WERI-Rb-1 (cell line): ENCODE measurements around the gene CYP11A1.

Experiments
- DNase-seq: peaks from one replicate; pipeline ENCODE4 v3.0.0-alpha.2; 2020
- H3K27ac ChIP-seq: fragments of 250-450 bp; sonication (Bioruptor Pico); 2 replicates; pipeline ENCODE4 v1.5.1; 2020; ENCODE audit warnings: mild to moderate bottlenecking, moderate library complexity
- H3K27me3 ChIP-seq: fragments of 250-450 bp; sonication (Bioruptor Pico); 2 replicates; pipeline ENCODE4 v1.5.1; 2021; ENCODE audit warnings: mild to moderate bottlenecking, low read depth, moderate library complexity; ENCODE audit not compliant: insufficient read depth, severe bottlenecking
- H3K36me3 ChIP-seq: fragments of 250-450 bp; sonication (Bioruptor Pico); 2 replicates; pipeline ENCODE4 v1.5.1; 2020; ENCODE audit warnings: mild to moderate bottlenecking, moderate library complexity
- H3K4me3 ChIP-seq: 2 replicates; pipeline ENCODE4 v1.5.1; 2011; ENCODE audit warnings: low read depth, mild to moderate bottlenecking, control low read depth, low read length
- H3K9me3 ChIP-seq: fragments of 250-450 bp; sonication (Bioruptor Pico); 2 replicates; pipeline ENCODE4 v1.5.1; 2021; ENCODE audit warnings: mild to moderate bottlenecking, moderate library complexity; ENCODE audit not compliant: severe bottlenecking
- CTCF ChIP-seq: IDR thresholded peaks from 2 replicates; pipeline ENCODE4 v1.5.1; 2011; ENCODE audit warnings: low read depth, mild to moderate bottlenecking, control low read depth, inconsistent platforms, low read length

Gene CYP11A1

GRCh38 chr15:74370471-74370870, 3.0 kb upstream of the CYP11A1 start:
- no peaks in the 10 kb centered on the region for H3K36me3 ChIP-seq
- no peak for TF ChIP-seq CTCF
- no peak overlapping the region for H3K4me3 ChIP-seq
- DNase-seq = no peak
- no peaks in the 10 kb centered on the region for H3K27me3 ChIP-seq
- H3K27ac ChIP-seq = 0 out of 2 replicates have a peak overlapping the region, but pooled peaks have one; percentile 7
- H3K9me3 ChIP-seq = no peaks in the 10 kb centered on the region

GRCh38 chr15:74369756-74370155, 2.3 kb upstream of the CYP11A1 start:
- Histone ChIP-seq H3K9me3 (no peaks in the 10 kb centered on the region), H3K27ac (no peak overlapping the region), H3K27me3 (no peaks in the 10 kb centered on the region), H3K4me3 (no peak overlapping the region), H3K36me3 (no peaks in the 10 kb centered on the region)
- no peak for DNase-seq
- TF ChIP-seq CTCF = no peak

DNA sequence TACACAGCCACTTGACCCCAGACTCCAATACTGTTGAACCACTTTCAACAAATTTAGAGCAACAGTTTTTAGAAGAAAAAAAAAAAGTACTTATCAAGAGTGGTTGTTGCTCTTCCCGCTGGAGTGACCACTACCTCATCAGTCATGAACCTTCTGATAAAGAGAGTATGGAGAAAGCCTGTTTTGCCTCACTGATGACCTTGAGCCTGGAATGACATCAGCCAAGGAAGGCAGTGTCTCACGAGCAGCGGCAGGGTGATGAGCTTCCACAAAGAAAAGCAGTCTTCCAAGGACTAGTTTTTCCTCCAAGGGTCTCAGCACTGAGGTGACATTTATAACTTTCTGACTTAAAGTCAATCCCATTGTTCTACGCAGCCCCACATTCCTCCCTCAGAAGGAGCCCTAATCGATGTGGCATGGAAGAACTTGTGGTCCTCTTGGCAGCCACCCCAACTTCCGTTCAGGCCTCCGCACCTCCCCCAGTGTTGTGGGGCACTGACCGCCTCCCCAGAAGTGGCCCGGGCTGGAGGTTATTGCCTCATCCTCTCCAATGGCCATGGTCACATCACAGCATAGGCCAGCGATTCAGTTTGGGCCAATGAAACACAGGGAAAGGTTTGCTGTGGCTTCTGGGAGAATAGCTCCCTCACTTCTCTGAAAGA, 1.8 kb upstream of the CYP11A1 start:
- Histone ChIP-seq H3K4me3 (no peak overlapping the region), H3K36me3 (no peaks in the 10 kb centered on the region), H3K27me3 (no peaks in the 10 kb centered on the region), H3K27ac (no peak overlapping the region), H3K9me3 (no peaks in the 10 kb centered on the region)
- TF ChIP-seq CTCF = no peak
- no peak for DNase-seq

DNA sequence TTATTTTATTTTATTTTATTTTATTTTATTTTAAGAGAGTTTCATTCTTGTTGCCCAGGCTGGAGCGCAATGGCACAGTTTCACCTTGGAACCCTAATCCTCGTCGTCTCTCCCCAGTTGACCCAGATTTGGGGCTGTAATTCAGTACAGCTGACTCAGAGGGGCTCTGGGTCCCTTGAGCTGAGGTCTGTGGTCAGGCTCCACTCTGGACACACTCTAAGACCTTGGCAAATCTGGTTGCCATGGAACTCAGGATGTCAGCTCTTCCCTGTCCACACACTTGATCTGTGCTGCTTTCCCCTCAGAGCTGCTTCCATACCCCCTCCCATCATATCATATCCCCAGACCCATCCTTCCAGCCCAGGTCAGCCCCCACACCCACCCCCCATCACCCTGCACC, 675 bp upstream of the CYP11A1 start:
- Histone ChIP-seq H3K36me3 (no peaks in the 10 kb centered on the region), H3K27me3 (no peaks in the 10 kb centered on the region), H3K4me3 (no peak overlapping the region), H3K9me3 (no peaks in the 10 kb centered on the region), H3K27ac (no peak overlapping the region)
- DNase-seq = no peak
- no peak for TF ChIP-seq CTCF

- H3K27me3 ChIP-seq = no peaks in the 10 kb centered on the region
- no peak for DNase-seq
- TF ChIP-seq CTCF = no peak
- H3K27ac ChIP-seq = no peak overlapping the region
- no peak overlapping the region for H3K4me3 ChIP-seq
- no peaks in the 10 kb centered on the region for H3K9me3 ChIP-seq
- H3K36me3 ChIP-seq = no peaks in the 10 kb centered on the region
Measured at GRCh38 chr15:74365598-74366445, 1.6 kb downstream of the CYP11A1 start.
